Suprapubic skin (tissue), 4 donors: ENCODE data around the gene SIRT5. TPM values are rescaled to one million over a fixed set of nuclear protein-coding genes. Genes with fewer than 3 reads are reported as not detected.

Experiments
- DNase-seq, 2 donors: peaks; one replicate each; pipeline ENCODE4 v3.0.0-alpha.2; 2019; ENCODE audit warnings: low spot score in 2 of 2
- H3K27ac ChIP-seq: fragments of 200-600 bp; sonication (generic); one replicate; pipeline ENCODE4 v1.5.1; 2019
- H3K27me3 ChIP-seq: fragments of 200-600 bp; sonication (generic); one replicate; pipeline ENCODE4 v1.5.1; 2019
- H3K36me3 ChIP-seq: fragments of 200-600 bp; sonication (generic); one replicate; pipeline ENCODE4 v1.5.1; 2019
- H3K4me1 ChIP-seq: fragments of 200-600 bp; sonication (generic); one replicate; pipeline ENCODE4 v1.5.1; 2019
- H3K4me3 ChIP-seq: fragments of 200-600 bp; sonication (generic); one replicate; pipeline ENCODE4 v1.5.1; 2019; ENCODE audit warnings: mild to moderate bottlenecking
- H3K9me3 ChIP-seq: fragments of 200-600 bp; sonication (generic); one replicate; pipeline ENCODE4 v1.5.1; 2019
- EP300 ChIP-seq: sonication (generic); formaldehyde crosslinking; IDR thresholded peaks from one replicate; pipeline ENCODE4 v1.6.1; 2017; ENCODE audit warnings: antibody characterized with exemption
- POLR2A ChIP-seq, 2 donors: fragments of 450-650 bp; IDR thresholded peaks; one replicate each; pipeline ENCODE4 v1.6.1; 2017; ENCODE audit warnings: antibody characterized with exemption in 2 of 2, mild to moderate bottlenecking in 2 of 2, moderate library complexity in 2 of 2
- POLR2AphosphoS5 ChIP-seq, 3 donors: sonication (generic); formaldehyde crosslinking; IDR thresholded peaks; one replicate each; pipeline ENCODE4 v1.6.1; 2017; ENCODE audit warnings: antibody characterized with exemption in 3 of 3
- WGBS: methylation state at CpG from one replicate; pipeline ENCODE4 v1.1.5; 2018; 5-methylcytosine and 5-hydroxymethylcytosine counted together
- total RNA-seq, 4 donors: library from RNA; depleted of rRNA; stranded (reverse); fragments of >200 nt; gene quantifications; one replicate each; pipeline ENCODE4 v1.1.0, GENCODE V29; 2016
- TF ChIP-seq, protein P1 (sequence below), 2 donors: fragments of 200-600 bp in 1 of 2; fragments of 450-650 bp in 1 of 2; sonication (generic) in 1 of 2; IDR thresholded peaks; one replicate each; pipeline ENCODE4 v1.5.1; 2016 to 2019; ENCODE audit warnings: antibody characterized with exemption in 2 of 2, mild to moderate bottlenecking in 1 of 2, moderate library complexity in 1 of 2

SIRT5 gene
- total RNA-seq, 4 donors from 2014 or later = 5.7 to 17.8 (median 8.7) TPM

- Histone ChIP-seq H3K9me3 (no peaks in the 10 kb centered on the region), H3K36me3 (peaks cover 59% of the 10 kb centered on the region), H3K4me1 (no peaks in the 10 kb centered on the region), H3K4me3 (no peak overlapping the region), H3K27me3 (no peaks in the 10 kb centered on the region), H3K27ac (no peak overlapping the region)
- no peak for DNase-seq
- 100% methylated on average over 1 of the region's 1 CpG for WGBS
- TF ChIP-seq POLR2A (IDR thresholded peaks at IDR 0.05) = no peak
- TF ChIP-seq POLR2AphosphoS5 (IDR thresholded peaks at IDR 0.05) = no peak
- no peak for TF ChIP-seq EP300
- TF ChIP-seq, protein P1, sequence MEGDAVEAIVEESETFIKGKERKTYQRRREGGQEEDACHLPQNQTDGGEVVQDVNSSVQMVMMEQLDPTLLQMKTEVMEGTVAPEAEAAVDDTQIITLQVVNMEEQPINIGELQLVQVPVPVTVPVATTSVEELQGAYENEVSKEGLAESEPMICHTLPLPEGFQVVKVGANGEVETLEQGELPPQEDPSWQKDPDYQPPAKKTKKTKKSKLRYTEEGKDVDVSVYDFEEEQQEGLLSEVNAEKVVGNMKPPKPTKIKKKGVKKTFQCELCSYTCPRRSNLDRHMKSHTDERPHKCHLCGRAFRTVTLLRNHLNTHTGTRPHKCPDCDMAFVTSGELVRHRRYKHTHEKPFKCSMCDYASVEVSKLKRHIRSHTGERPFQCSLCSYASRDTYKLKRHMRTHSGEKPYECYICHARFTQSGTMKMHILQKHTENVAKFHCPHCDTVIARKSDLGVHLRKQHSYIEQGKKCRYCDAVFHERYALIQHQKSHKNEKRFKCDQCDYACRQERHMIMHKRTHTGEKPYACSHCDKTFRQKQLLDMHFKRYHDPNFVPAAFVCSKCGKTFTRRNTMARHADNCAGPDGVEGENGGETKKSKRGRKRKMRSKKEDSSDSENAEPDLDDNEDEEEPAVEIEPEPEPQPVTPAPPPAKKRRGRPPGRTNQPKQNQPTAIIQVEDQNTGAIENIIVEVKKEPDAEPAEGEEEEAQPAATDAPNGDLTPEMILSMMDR (IDR thresholded peaks at IDR 0.05) = no peak
Measured at GRCh38 chr6:13630499-13630898, 56.1 kb downstream of the SIRT5 start.

DNA sequence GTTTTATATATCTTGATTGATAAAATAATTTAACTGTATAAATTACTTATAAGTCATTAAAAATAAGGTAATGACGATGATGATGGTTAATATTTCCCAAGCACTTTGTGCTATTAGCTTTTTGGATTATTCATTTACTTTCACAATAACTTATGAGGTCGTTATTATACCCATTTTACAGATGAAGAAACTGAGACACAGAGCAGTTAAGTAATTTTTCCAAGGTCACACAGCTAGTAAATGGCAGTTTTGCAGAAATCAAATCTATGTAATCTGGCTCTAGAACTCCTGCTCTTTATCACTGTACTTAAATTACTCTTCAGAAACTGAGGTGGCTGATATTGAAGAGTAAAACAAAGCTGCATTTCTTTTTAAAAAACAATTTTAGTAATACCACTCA lies 58.9 kb downstream of the SIRT5 start:
- TF ChIP-seq, protein P1 (IDR thresholded peaks at IDR 0.05) = no peak
- TF ChIP-seq POLR2AphosphoS5 (IDR thresholded peaks at IDR 0.05) = no peak
- TF ChIP-seq EP300 = no peak
- TF ChIP-seq POLR2A (IDR thresholded peaks at IDR 0.05) = no peak
- Histone ChIP-seq H3K36me3 (peaks cover 55% of the 10 kb centered on the region), H3K27me3 (no peaks in the 10 kb centered on the region), H3K27ac (no peak overlapping the region), H3K4me1 (peaks cover 3% of the 10 kb centered on the region), H3K4me3 (no peak overlapping the region), H3K9me3 (no peaks in the 10 kb centered on the region)
- WGBS = 97% methylated on average over 2 of the region's 2 CpGs
- DNase-seq = no peak

GRCh38 chr6:13635948-13636658 lies 61.7 kb downstream of the SIRT5 start:
- H3K36me3 ChIP-seq = peaks cover 43% of the 10 kb centered on the region
- H3K27me3 ChIP-seq = no peaks in the 10 kb centered on the region
- no peak for DNase-seq
- H3K9me3 ChIP-seq = no peaks in the 10 kb centered on the region
- peaks cover 3% of the 10 kb centered on the region for H3K4me1 ChIP-seq
- no peak overlapping the region for H3K4me3 ChIP-seq
- TF ChIP-seq POLR2A (IDR thresholded peaks at IDR 0.05) (no peak), POLR2AphosphoS5 (IDR thresholded peaks at IDR 0.05) (no peak), EP300 (no peak)
- TF ChIP-seq, protein P1 (IDR thresholded peaks at IDR 0.05) = no peak
- no peak overlapping the region for H3K27ac ChIP-seq
- 73% methylated on average over 4 of the region's 4 CpGs for WGBS

DNA sequence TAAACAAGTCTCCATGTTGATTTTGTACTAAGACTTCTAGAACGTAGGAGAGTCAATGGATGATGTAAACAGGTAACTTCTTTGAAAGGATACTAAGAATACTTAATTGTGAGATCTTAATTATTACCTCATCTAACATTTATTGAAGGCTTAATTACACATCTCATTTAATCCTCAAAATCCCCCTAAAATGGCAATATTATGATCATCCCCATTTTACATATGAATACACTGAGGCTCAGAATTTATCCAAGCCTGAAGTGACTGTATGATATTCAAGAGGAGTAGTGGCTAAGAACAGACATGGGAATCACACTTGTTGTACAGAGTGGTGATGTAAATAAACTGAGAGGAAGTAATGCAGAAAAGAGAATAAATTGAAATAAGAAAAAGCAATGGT lies 63.6 kb downstream of the SIRT5 start:
- peaks cover 3% of the 10 kb centered on the region for H3K4me1 ChIP-seq
- DNase-seq = no peak
- TF ChIP-seq POLR2A (IDR thresholded peaks at IDR 0.05) = no peak
- no peak for TF ChIP-seq EP300
- TF ChIP-seq, protein P1 (IDR thresholded peaks at IDR 0.05) = no peak
- no peak for TF ChIP-seq POLR2AphosphoS5 (IDR thresholded peaks at IDR 0.05)
- WGBS = 96% methylated on average over 1 of the region's 1 CpG
- no peak overlapping the region for H3K27ac ChIP-seq
- H3K9me3 ChIP-seq = no peaks in the 10 kb centered on the region
- H3K36me3 ChIP-seq = peaks cover 41% of the 10 kb centered on the region
- H3K27me3 ChIP-seq = no peaks in the 10 kb centered on the region
- no peak overlapping the region for H3K4me3 ChIP-seq

DNA sequence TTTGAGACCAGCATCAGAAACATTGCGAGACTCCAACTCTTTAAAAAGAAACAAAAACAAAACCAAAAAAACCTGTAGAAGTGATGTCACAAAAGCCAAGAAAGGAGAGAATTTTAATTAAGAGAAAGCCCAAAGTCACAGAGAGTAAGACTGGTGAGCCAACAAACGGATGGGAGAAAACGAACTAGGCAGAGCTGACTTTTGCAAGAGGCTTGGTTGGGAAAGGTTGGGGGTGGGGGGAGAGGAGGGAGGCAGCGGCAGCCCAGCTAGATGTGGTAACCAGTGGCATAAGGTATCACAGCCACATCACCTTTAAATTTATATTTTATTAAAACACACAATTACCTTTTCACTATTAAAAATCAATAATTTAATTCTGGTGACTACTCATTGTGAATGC lies 64.2 kb downstream of the SIRT5 start:
- TF ChIP-seq EP300 (no peak), POLR2AphosphoS5 (IDR thresholded peaks at IDR 0.05) (no peak), POLR2A (IDR thresholded peaks at IDR 0.05) (no peak)
- TF ChIP-seq, protein P1 (IDR thresholded peaks at IDR 0.05) = no peak
- Histone ChIP-seq H3K36me3 (peaks cover 47% of the 10 kb centered on the region), H3K4me3 (no peak overlapping the region), H3K27ac (no peak overlapping the region), H3K27me3 (no peaks in the 10 kb centered on the region), H3K4me1 (peaks cover 3% of the 10 kb centered on the region), H3K9me3 (no peaks in the 10 kb centered on the region)
- WGBS = 93% methylated on average over 4 of the region's 4 CpGs
- no peak for DNase-seq
